ENCODE measurements around the gene MIER3.
A peak's percentile ranks its signal among the peaks of the same experiment; 100 is the strongest.

MIER3 gene

GRCh38 chr5:56959326-56959725, 7.4 kb upstream of the MIER3 start:
- DNase-seq: no peak

GRCh38 chr5:56958595-56958994, 6.7 kb upstream of the MIER3 start:
- DNase-seq: no peak

GRCh38 chr5:56954262-56954661, 2.3 kb upstream of the MIER3 start:
- no peak for DNase-seq

GRCh38 chr5:56951126-56951945, 587 bp downstream of the MIER3 start:
- DNase-seq: no peak

- DNase-seq: no peak
Observed at GRCh38 chr5:56950626-56951125, 1.2 kb downstream of the MIER3 start.

GRCh38 chr5:56947052-56947451, 4.9 kb downstream of the MIER3 start:
- DNase-seq: no peak

- no peak for DNase-seq
Observed at GRCh38 chr5:56941981-56942380, 9.9 kb downstream of the MIER3 start.

- DNase-seq: no peak
Observed at GRCh38 chr5:56938858-56939257, 13.1 kb downstream of the MIER3 start.

GRCh38 chr5:56934325-56934724, 17.6 kb downstream of the MIER3 start:
- no peak for DNase-seq

GRCh38 chr5:56922922-56923321, 29.0 kb downstream of the MIER3 start:
- no peak for DNase-seq

GRCh38 chr5:56919942-56920662, 31.8 kb downstream of the MIER3 start:
- DNase-seq: no peak

GRCh38 chr5:56918054-56918453, 33.9 kb downstream of the MIER3 start:
- peak; percentile 18 for DNase-seq

GRCh38 chr5:56917534-56917933, 34.4 kb downstream of the MIER3 start:
- DNase-seq: no peak

GRCh38 chr5:56914678-56915077, 37.2 kb downstream of the MIER3 start:
- DNase-seq: no peak

GRCh38 chr5:56913766-56914165, 38.2 kb downstream of the MIER3 start:
- DNase-seq: no peak

GRCh38 chr5:56910210-56910965, 41.5 kb downstream of the MIER3 start:
- peak; percentile 30 for DNase-seq

- DNase-seq: peak; percentile 78
Observed at GRCh38 chr5:56909294-56910209, 42.4 kb downstream of the MIER3 start, which contains the start of gene SETD9. Gene SETD9 (plus strand): TSS chr5:56909596. CDS start chr5:56909646, 50 bp downstream.

- peak; percentile 78 for DNase-seq
Observed at GRCh38 chr5:56908942-56909293, 43.0 kb downstream of the MIER3 start.

GRCh38 chr5:56900858-56901578, 50.9 kb downstream of the MIER3 start:
- peak; percentile 24 for DNase-seq

GRCh38 chr5:56900395-56900794, 51.5 kb downstream of the MIER3 start:
- no peak for DNase-seq

GRCh38 chr5:56898213-56898612, 53.7 kb downstream of the MIER3 start:
- no peak for DNase-seq

- no peak for DNase-seq
Observed at GRCh38 chr5:56896763-56897162, 55.2 kb downstream of the MIER3 start.
